NCI-H2029 (cell line): Measurements from ENCODE around the gene GPBP1L1.

ENCODE experiments used
- DNase-seq: peaks from one replicate; lab custom pipeline; 2025; lab: John Stamatoyannopoulos, UW

The GPBP1L1 gene

DNA sequence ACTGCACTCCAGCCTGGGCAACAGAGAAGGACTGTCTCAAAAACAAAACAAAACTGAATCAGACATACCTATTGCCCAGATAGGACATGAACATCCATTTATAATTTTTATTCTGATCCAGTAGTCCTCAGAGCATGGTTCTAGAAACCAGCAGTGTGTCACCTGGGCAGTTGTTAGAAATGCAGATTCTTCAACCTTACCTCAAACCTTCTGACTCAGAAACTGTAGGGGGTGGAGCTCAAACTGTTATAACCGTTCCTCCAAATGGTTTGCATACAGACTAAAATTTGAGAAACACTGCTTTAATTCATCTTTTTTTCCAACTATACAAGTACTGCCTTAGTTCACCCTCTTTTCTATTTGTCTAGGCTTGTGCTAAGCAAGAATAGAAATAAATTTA lies 96.5 kb downstream of the GPBP1L1 start:
- DNase-seq: no peak

DNA sequence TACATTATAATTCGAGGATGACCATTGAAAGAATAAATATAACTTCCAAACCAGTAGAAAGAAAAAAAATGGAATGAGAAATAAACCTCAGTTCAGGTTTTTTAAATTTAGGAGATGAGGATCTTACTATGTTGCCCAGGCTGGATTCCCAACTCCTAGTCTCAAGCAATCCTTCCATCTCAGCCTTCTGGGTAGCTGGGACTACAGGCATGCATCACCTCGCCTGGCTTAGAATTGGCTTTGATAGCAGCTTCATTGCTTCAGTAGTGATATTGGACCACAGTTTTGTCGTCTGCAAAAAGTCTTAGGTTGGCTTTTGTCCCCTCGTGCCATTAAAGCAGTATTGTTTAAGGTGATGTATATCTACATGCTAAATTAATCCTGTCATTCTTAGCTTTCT lies 99.6 kb downstream of the GPBP1L1 start:
- DNase-seq: no peak

DNA sequence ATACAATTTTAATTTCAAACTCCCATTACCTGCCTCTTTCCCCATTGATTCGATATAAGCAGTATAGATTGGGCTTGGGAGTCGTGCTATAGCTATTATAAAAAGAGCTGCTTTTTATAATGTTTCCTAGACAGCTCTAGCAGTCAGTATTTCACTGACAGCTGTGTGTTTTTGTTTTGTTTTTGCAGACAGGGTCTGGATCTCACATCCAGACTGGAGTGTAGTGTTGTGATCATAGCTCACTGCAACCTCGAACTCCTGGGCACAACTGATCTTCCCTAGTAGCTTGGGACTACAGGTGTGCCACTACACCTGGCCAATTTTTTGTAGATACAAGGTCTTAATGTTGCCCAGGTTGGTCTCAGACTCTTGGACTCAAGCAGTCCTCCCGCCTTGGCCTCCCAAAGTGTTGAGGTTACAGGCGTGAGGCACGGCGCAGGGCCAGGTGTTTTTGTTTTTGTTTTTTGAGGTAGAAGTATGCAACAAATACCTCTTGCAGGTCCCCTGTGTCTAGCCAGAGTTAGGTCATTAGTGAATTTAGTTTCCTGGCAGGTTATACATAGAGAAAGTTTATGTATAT lies 100.7 kb downstream of the GPBP1L1 start:
- DNase-seq: no peak

DNA sequence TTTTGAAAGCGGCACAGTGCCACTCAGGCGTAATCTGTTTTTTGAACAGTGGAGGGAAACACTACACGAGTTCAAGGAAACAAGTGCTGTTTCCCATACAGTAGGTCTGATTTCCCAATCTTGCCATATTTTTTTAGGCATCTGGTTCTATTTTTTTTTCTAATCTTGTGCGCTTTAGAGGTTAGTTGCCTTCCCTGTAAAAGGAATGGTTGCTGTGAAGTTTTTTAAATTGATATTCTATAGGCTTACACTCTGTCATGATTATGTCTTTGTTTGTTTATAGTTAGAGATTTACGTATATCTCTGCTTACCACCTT lies 101.3 kb downstream of the GPBP1L1 start:
- DNase-seq: no peak

DNA sequence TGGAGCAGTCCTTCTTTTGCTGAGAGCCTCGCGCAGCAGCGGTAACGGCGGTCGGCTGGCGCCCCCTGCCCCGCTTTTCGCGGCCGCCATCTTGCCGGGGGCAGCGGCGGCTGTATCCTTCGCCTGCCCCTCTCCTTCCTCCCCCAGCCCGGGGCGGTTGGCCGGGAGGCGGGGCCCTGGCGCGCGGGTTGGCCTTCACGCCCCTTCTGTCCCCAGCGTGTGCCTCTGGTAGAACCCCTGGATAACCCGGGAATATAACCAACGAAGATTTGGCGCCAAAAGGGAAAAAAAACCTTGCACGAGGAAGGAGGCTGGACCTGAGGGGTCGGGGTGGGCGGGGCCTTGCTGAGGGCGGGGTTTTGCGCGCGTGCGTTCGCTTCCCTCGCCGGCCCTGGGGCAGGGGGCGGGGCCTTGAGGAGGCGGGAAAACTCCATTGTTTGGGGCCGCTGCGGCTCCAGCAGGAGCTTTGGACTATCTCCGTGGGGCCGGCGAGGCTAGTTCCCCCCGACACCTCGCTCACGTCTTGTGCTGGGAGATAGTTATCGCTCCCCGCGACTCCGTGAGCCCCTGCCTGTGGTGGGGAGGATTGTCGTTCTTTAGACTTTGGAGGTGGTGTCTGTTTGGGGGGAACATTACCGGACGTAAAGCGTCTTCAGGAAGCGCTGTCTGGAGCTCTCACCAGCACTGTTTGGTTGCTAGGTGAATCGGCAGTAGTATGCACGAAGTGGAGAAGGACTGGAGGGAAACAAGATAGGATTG lies 101.8 kb downstream of the GPBP1L1 start:
- DNase-seq: peak; percentile 99

DNA sequence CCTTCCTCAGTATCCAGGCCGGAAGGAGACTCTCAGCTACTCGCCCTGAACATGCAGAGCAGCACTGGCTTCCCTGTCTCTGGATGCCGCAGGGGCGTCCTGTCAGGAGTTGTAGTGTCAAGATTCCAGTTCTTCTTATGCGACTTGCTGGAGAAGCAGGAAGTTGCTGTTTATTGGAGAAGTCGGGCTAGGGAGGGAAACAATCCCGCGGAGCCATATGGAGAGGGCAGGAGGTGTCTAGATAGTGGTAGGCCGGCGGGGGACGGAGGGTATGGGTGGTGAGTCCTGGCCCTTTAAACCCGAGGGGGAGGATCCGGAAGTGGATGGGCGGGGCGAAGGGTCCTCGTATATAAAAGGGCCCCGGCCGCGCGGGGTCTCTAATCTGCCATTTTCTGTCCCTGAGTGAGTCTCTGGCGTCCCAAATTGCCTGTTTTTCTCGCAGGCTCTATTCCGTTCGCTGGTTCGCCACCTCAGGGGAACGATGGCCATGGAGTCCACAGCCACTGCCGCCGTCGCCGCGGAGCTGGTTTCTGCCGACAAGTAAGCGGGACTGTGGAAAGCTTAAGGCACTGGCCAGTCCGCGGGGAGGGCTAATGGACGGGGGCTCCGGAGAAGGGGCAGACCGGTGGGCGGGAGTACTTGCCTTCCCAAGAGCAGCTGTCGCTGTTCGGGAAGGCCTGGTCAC lies 102.5 kb downstream of the GPBP1L1 start, which contains the start of gene NASP:
NASP (plus strand) TSS at position 376 of the 685 bp plus-strand sequence; CDS start at position 482, 106 bp downstream.
- DNase-seq: peak; percentile 88

DNA sequence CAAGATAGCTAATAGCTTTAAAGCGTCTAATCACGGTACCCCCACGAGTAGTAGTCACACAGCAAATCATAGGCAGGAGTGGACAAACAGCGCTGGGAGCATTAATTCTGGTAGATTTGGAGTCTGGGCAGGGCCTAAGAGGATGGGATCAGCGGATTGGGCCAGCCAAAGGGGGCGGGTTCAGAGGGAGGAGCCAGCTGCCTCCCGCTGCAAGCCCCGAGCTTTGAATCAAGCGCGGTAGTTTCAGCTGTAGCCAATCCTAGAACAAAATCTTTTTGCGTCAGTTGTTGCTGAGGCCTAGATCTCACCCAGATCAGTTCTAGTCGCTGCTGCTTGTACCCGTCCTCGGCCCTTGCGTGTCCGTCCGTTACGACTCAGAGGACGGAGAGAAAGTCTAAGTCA lies 103.1 kb downstream of the GPBP1L1 start:
- DNase-seq: peak; percentile 100
